BJ (cell line): ENCODE measurements around the gene OPN1MW2. TPM values are rescaled to one million over a fixed set of nuclear protein-coding genes. Genes with fewer than 3 reads are reported as not detected.
"Not testable (repeated sequence)": the region's sequence is repeated elsewhere in the genome, so short reads cannot be mapped to it uniquely, and the experiment has no call there.

Experiments
- CTCF ChIA-PET: fragments of 350-600 bp; formaldehyde crosslinking; extraction: SDS; loops from one replicate; lab custom pipeline; 2021; ENCODE audit warnings: antibody characterized with exemption, inconsistent platforms; lab: Yijun Ruan, JAX
- POLR2A ChIA-PET: fragments of 300-600 bp; sonication (Branson Sonifier 250); formaldehyde crosslinking; extraction: SDS; loops from one replicate; lab custom pipeline; 2021; ENCODE audit warnings: antibody characterized with exemption; lab: Charles Lee
- DNase-seq: peaks from one replicate; pipeline ENCODE4 v3.0.0-alpha.2; 2011; ENCODE audit warnings: low read depth
- H3K27me3 ChIP-seq: 2 replicates; pipeline ENCODE4 v1.6.0; 2011; ENCODE audit warnings: low read length; ENCODE audit not compliant: control insufficient read depth, insufficient read depth
- H3K36me3 ChIP-seq: 2 replicates; pipeline ENCODE4 v1.5.1; 2011; ENCODE audit warnings: low read length; ENCODE audit not compliant: control insufficient read depth, insufficient read depth
- H3K4me3 ChIP-seq: 2 replicates; pipeline ENCODE4 v1.5.1; 2011; ENCODE audit warnings: low read depth, mild to moderate bottlenecking, control low read depth, low read length
- polyA plus RNA-seq: library from polyadenylated mRNA; depleted of rRNA; stranded (reverse); fragments of >200 nt; gene quantifications from 2 replicates; pipeline ENCODE4 v1.2.3, GENCODE V29; 2011; rRNA removed

Gene OPN1MW2
- polyA plus RNA-seq, 1 experiment: not detected

GRCh38 chrX:154231443-154231842, 11.9 kb downstream of the OPN1MW2 start:
- CTCF ChIA-PET, POLR2A ChIA-PET, H3K36me3 ChIP-seq, DNase-seq, H3K4me3 ChIP-seq, H3K27me3 ChIP-seq: not testable (repeated sequence)

GRCh38 chrX:154233620-154234019, 14.1 kb downstream of the OPN1MW2 start:
- DNase-seq, H3K36me3 ChIP-seq, CTCF ChIA-PET, H3K27me3 ChIP-seq, H3K4me3 ChIP-seq, POLR2A ChIA-PET: not testable (repeated sequence)

- H3K4me3 ChIP-seq, H3K36me3 ChIP-seq, H3K27me3 ChIP-seq, POLR2A ChIA-PET, DNase-seq, CTCF ChIA-PET: not testable (repeated sequence)
Measured at GRCh38 chrX:154238939-154239559, 19.5 kb downstream of the OPN1MW2 start.

- H3K36me3 ChIP-seq, POLR2A ChIA-PET, CTCF ChIA-PET, H3K27me3 ChIP-seq, H3K4me3 ChIP-seq, DNase-seq: not testable (repeated sequence)
Measured at GRCh38 chrX:154239982-154240503, 20.5 kb downstream of the OPN1MW2 start.

GRCh38 chrX:154247377-154248045, 28.0 kb downstream of the OPN1MW2 start:
- H3K4me3 ChIP-seq, CTCF ChIA-PET, DNase-seq, POLR2A ChIA-PET, H3K36me3 ChIP-seq, H3K27me3 ChIP-seq: not testable (repeated sequence)

GRCh38 chrX:154248076-154248475, 28.5 kb downstream of the OPN1MW2 start:
- DNase-seq, CTCF ChIA-PET, H3K27me3 ChIP-seq, POLR2A ChIA-PET, H3K4me3 ChIP-seq, H3K36me3 ChIP-seq: not testable (repeated sequence)

GRCh38 chrX:154257282-154257681, 37.7 kb downstream of the OPN1MW2 start, which contains the start of gene OPN1MW3:
TSS of gene OPN1MW3 (plus strand) at chrX:154257582. CDS start at chrX:154257620, 38 bp downstream.
- H3K36me3 ChIP-seq, H3K4me3 ChIP-seq, H3K27me3 ChIP-seq, POLR2A ChIA-PET, DNase-seq, CTCF ChIA-PET: not testable (repeated sequence)

- CTCF ChIA-PET: not testable (repeated sequence)
Measured at GRCh38 chrX:154258711-154259110, 39.2 kb downstream of the OPN1MW2 start.

GRCh38 chrX:154263072-154263471, 43.5 kb downstream of the OPN1MW2 start:
- DNase-seq, H3K36me3 ChIP-seq, CTCF ChIA-PET, POLR2A ChIA-PET, H3K27me3 ChIP-seq, H3K4me3 ChIP-seq: not testable (repeated sequence)

More at GRCh38 chrX:154258711-154259110, 39.2 kb downstream of the OPN1MW2 start:
- H3K27me3 ChIP-seq, H3K36me3 ChIP-seq, DNase-seq, H3K4me3 ChIP-seq, POLR2A ChIA-PET: not testable (repeated sequence)

GRCh38 chrX:154269245-154269644, 49.7 kb downstream of the OPN1MW2 start:
- H3K36me3 ChIP-seq, DNase-seq, H3K27me3 ChIP-seq, CTCF ChIA-PET, H3K4me3 ChIP-seq, POLR2A ChIA-PET: not testable (repeated sequence)

Other genes starting within 250 kb of the OPN1MW2 start
- 2.5 and 3.3 TPM in 2 replicates for gene HCFC1, start 247.9 kb upstream of the OPN1MW2 start, polyA plus RNA-seq
- gene TMEM187, start 247.0 kb upstream of the OPN1MW2 start, polyA plus RNA-seq: 6.0 and 8.7 TPM in 2 replicates
- gene IRAK1, start 199.9 kb upstream of the OPN1MW2 start, polyA plus RNA-seq: 33.4 and 42.6 TPM in 2 replicates
- 10.9 and 11.9 TPM in 2 replicates for gene MECP2, start 122.0 kb upstream of the OPN1MW2 start, polyA plus RNA-seq
- not detected in 2 replicates for gene OPN1LW, start 75.5 kb upstream of the OPN1MW2 start, polyA plus RNA-seq
- gene OPN1MW, start 37.2 kb upstream of the OPN1MW2 start, polyA plus RNA-seq: not detected in 2 replicates
- gene OPN1MW3, start 37.8 kb downstream of the OPN1MW2 start, polyA plus RNA-seq: not detected in 2 replicates
- gene TEX28, start 75.4 kb downstream of the OPN1MW2 start, polyA plus RNA-seq: not detected in 2 replicates
- not detected in 2 replicates for gene TKTL1, start 76.0 kb downstream of the OPN1MW2 start, polyA plus RNA-seq
- 855 and 1,740 TPM in 2 replicates for gene FLNA, start 154.9 kb downstream of the OPN1MW2 start, polyA plus RNA-seq
- 32.6 and 71.0 TPM in 2 replicates for gene EMD, start 159.5 kb downstream of the OPN1MW2 start, polyA plus RNA-seq
- 5,693 and 7,037 TPM in 2 replicates for gene RPL10, start 178.6 kb downstream of the OPN1MW2 start, polyA plus RNA-seq
- gene DNASE1L1, start 189.5 kb downstream of the OPN1MW2 start, polyA plus RNA-seq: 50.3 and 63.5 TPM in 2 replicates
- 13.1 and 24.8 TPM in 2 replicates for gene TAFAZZIN, start 191.8 kb downstream of the OPN1MW2 start, polyA plus RNA-seq
- gene ATP6AP1, start 208.9 kb downstream of the OPN1MW2 start, polyA plus RNA-seq: 82.8 and 143 TPM in 2 replicates
- 149 and 216 TPM in 2 replicates for gene GDI1, start 217.4 kb downstream of the OPN1MW2 start, polyA plus RNA-seq
- 74.8 and 75.0 TPM in 2 replicates for gene FAM50A, start 224.4 kb downstream of the OPN1MW2 start, polyA plus RNA-seq
- 16.8 and 36.0 TPM in 2 replicates for gene PLXNA3, start 238.5 kb downstream of the OPN1MW2 start, polyA plus RNA-seq